SW 1271 (cell line): Measurements from ENCODE around the gene ITIH2.
"Not testable (repeated sequence)": the region's sequence is repeated elsewhere in the genome, so short reads cannot be mapped to it uniquely, and the experiment has no call there.

Experiments used
- DNase-seq, 2 experiments: peaks; one replicate each; lab custom pipeline; 2025; lab: John Stamatoyannopoulos, UW

The ITIH2 gene

GRCh38 chr10:7738536-7739407 is 35.7 kb downstream of the ITIH2 start:
- no peak for DNase-seq

GRCh38 chr10:7744307-7744706 is 41.2 kb downstream of the ITIH2 start:
- DNase-seq: no peak

GRCh38 chr10:7748637-7749036 is 45.5 kb downstream of the ITIH2 start:
- DNase-seq: not testable (repeated sequence)

DNA sequence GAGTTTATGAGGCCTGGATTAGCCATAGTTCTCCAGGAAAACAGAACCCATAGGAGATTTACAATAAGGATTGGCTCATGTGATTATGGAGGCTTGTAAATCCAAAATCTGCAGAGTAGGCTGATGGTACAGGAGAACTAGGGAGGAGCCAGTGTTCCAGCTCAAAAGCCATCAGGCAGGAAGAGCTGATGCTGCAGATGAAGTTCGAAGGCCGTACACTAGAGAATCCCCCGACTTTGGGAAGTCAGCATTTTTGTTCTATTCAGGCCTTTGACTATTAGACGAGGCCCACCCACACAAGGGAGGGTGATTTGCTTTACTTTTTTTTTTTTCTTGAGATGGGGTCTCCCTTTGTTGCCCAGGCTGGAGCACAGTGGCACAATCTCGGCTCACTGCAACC is 47.1 kb downstream of the ITIH2 start:
- no peak for DNase-seq

- no peak for DNase-seq
Measured at GRCh38 chr10:7752251-7752650, 49.1 kb downstream of the ITIH2 start.

- DNase-seq: no peak
Measured at GRCh38 chr10:7755103-7755502, 52.0 kb downstream of the ITIH2 start.

- DNase-seq: peak in 1 of 2 experiments; percentile 20
Measured at GRCh38 chr10:7756360-7756992, 53.4 kb downstream of the ITIH2 start.

DNA sequence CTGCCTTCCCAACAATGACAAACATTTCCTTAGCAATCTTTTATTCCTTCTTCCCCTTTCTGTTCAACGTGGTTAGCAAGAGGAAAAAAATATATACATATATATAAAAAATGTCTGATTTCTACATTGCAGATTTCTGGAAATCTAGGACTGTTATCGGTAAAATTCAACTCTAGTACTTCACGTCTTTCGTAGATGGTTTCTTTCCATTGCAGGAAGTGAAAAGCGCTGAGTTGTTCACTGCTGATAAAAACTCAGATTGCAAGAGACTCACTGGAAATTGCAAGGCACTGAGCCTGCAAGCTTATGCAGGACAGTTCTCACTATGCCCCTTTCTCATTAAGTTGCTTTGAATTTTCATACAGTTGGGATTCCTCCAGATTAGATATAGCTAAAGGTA is 60.8 kb downstream of the ITIH2 start:
- DNase-seq: no peak

DNA sequence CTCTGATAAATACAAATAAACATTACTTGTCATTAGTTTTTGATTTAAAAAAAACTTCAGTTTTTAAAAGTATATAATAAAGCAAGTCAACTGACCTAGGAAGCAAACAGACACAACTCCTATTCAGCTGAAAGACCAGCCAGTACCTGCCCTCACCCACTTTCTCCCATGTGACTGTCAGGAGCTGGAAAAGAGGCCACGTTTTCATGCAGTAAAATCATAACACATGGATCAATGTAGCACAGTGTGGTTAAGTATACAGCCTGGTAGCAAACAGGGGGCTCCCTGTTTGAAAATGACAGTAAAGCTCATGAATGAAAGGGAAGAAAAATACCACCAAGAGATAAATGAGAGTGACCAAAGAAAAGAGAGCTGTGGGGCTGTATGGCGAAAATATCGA is 63.1 kb downstream of the ITIH2 start:
- DNase-seq: no peak

DNA sequence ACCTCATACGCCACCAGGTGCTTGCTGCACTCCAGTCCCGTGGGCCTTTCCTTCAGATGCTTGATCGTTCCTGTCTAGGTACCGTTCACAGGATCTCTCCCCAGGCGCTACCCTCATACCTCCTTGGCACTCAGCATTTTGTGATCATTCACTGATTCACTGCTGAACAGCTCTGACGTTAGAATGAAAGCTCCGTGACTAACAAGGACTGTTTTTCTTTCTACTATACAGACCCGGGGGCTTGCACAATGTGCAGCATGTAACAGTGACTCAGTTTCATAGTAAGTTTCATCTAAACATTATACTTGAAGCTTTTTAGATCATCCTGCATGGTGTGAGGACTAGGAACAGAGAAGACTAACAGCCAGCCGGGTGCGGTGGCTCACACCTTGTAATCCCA is 64.1 kb downstream of the ITIH2 start:
- DNase-seq: no peak

DNA sequence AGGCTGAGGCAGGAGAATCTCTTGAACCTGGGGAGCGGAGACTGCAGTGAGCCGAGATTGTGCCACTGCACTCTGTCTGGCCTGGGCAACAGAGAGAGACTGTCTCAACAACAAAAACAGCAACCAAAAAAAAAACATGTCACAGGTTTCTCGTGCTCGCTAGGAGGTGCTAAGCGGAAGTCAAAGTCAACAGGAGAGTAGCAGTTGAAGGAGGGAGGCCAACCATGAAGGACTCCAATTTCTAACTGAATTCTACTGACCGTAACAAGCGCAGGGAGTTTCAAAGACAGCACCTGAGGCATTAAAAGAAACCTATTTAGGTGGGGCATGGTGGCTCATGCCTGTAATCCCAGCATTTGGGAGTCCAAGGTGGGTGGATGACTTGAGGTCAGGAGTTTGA is 65.3 kb downstream of the ITIH2 start:
- DNase-seq: no peak

DNA sequence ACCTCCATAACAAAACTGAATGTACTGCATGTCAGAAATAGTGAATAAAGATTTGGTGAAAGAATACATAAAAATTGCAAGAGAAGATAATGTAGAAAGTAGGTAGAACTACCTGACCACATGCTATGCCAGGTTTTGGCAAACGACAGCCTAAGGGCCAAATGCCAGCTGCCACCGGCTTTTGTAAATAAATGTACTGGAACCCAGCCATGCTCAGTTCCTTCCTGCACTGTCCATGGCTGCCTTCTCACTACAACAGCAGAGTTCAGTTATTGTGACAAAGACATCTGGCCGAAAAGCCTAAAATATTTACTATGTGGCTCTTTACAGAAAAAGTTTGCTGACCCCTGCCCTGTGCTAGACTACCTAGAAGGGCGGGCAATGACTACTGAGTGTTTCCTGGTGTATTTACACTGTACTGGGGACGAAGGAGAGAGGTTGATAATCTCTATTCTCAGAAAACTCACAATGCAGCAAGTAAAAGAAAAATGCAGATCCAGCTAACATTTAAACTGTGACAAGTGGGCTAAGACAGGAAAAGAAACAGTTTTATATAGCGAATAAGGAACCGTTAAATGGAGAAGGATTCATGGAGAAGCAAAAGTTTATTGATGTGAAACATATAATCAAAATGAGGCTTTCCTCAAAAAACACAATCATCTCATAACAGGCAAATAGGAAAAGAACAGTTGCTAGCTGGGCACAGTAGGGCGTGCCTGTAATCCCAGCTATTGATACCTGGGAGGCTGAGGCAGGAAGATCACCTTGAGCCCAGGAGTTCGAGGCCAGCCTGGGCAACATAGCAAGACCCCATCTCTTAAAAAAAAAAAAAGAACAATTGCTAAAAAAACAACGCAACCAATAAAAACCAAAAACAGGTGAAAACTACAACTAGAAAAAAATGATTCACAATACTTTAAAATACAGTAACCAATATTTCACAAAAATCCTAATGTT is 71.0 kb downstream of the ITIH2 start:
- no peak for DNase-seq

DNA sequence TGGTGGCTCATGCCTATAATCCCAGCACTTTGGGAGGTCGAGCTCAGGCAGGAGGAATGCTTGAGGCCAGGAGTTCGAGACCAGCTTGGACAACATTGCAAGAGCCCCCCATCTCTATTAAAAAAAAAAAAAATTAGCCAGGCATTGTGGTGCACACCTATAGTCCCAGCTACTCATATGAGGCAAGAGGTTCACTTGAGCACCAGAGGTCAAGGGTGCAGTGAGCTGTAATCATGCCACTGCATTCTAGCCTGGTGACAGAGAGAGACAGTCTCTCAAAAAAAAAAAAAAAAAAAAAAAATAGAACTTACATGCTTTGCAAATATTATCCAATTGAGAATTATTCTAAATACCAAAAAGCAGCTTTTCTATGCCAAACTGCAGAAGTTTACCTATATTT is 73.7 kb downstream of the ITIH2 start:
- no peak for DNase-seq

DNA sequence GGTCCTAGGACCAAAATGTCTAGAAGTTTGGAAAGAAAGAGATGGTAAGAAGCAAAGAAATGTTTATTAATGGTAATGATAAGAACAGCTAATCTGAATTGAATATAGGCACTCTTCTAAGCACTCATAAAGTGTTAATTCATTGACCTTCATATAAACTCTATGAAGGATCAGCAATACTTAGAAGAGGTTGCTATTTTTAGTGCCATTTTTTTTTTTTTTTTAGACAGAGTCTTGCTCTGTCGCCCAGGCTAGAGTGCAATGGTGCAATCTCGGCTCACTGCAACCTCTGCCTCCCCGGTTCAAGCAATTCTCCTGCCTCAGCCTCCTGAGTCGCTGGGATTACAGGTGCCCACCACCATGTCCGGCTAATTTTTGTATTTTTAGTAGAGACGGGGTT is 79.1 kb downstream of the ITIH2 start:
- DNase-seq: not testable (repeated sequence)

- no peak for DNase-seq
Measured at GRCh38 chr10:7786430-7786829, 83.3 kb downstream of the ITIH2 start.

GRCh38 chr10:7787150-7787856 is 84.2 kb downstream of the ITIH2 start:
- no peak for DNase-seq

GRCh38 chr10:7787857-7788638 is 84.9 kb downstream of the ITIH2 start, which contains the start of the genes ATP5F1C and KIN:
Gene ATP5F1C (plus strand): TSS chr10:7788177. CDS start chr10:7788208, 31 bp downstream.
Gene KIN (minus strand): TSS chr10:7787993. CDS start chr10:7787933, 60 bp downstream.
- peak; percentile 71 to 92 for DNase-seq

- DNase-seq: no peak
Measured at GRCh38 chr10:7788639-7789286, 85.6 kb downstream of the ITIH2 start.

DNA sequence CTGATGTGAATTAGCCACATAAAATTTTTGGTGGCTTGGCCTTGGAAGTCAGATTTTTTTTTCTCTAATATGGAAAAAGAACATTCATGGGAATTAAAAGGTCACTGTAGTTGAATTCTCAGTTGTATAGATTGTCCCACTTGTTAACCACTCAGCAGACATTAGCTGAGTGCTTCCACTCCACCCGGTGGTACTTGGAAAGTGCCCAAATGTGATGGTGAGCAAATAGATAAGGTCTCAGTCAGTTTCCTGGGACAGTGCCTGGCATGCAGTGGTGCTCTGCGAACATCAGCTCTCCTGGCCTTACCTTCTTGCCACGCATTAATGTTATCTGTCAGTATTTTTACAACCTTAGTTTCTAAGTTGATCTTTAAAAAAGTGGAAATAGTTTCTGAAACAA is 86.3 kb downstream of the ITIH2 start:
- peak in 1 of 2 experiments; percentile 15 for DNase-seq

- no peak for DNase-seq
Measured at GRCh38 chr10:7792541-7792940, 89.4 kb downstream of the ITIH2 start.
